ENCODE measurements around the gene APAF1. TPM values are rescaled to one million over a fixed set of nuclear protein-coding genes. Genes with fewer than 3 reads are reported as not detected.

The APAF1 gene
- 35.5 TPM for total RNA-seq

GRCh38 chr12:98644712-98645571 lies at the start of gene APAF1, which contains the start of gene IKBIP:
Gene APAF1 (plus strand): TSS chr12:98645290. CDS start chr12:98648360, 3,070 bp downstream.
Gene IKBIP (minus strand): TSS chr12:98644788. CDS start chr12:98644701, 87 bp downstream.

Small RNA genes lying within 50 kb of the gene (small RNA-seq; reads per million reads assigned to genes)
- 9.6 reads per million, percentile 95 among the genes with 10 or more reads in this experiment for gene SNORA53 (ENCODE audit: low replicate concordance)

Other genes with a start within 250 kb of the APAF1 start
- 153 TPM for gene TMPO, start 129.7 kb upstream of the APAF1 start, total RNA-seq
- gene SLC25A3, start 51.6 kb upstream of the APAF1 start, total RNA-seq, result 578 TPM
- 14.3 TPM for gene IKBIP, start 502 bp upstream of the APAF1 start, total RNA-seq